ENCODE data around the gene SLC12A5.

Gene SLC12A5

DNA sequence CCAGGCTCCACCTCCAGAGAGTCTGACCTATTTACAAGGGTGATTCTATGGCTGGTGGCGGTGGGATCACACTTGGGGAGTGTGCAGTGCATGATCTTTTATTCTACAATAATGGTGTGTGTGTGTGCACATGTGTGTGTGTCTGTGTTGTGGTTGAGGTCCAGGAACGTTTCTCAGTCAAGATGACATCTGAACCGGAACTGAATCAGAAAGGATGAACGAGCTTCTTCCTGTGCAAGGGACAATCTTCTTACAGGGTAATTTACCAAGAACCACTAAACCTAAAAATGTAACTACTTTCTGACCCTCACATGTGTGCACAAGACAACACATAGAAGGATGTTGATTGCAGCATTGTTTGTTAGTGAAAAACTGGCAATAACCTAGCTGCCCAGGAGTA, 11.7 kb upstream of the SLC12A5 start:
- no peaks in the 10 kb centered on the region for H3K36me3 ChIP-seq (ENCODE audit: control insufficient read depth, insufficient read depth, low read length)
- no peaks in the 10 kb centered on the region for H3K9me3 ChIP-seq (ENCODE audit: control insufficient read depth, low read length)
- peaks cover 6% of the 10 kb centered on the region for H3K4me1 ChIP-seq (ENCODE audit: control insufficient read depth, insufficient read depth, low read length, poor library complexity, severe bottlenecking)
- H3K4me3 ChIP-seq (ENCODE audit: extremely low read depth, insufficient read depth, low read length, poor library complexity, severe bottlenecking) = no peak overlapping the region
- WGBS, 2 experiments (ENCODE audit: insufficient coverage in 2 of 2) = 100% methylated on average over 1 of the region's 4 CpGs; no CpG with 5 or more reads in 1 of the 2 experiments
- H3K27ac ChIP-seq (ENCODE audit: low read depth, low read length, severe bottlenecking) = no peak overlapping the region

DNA sequence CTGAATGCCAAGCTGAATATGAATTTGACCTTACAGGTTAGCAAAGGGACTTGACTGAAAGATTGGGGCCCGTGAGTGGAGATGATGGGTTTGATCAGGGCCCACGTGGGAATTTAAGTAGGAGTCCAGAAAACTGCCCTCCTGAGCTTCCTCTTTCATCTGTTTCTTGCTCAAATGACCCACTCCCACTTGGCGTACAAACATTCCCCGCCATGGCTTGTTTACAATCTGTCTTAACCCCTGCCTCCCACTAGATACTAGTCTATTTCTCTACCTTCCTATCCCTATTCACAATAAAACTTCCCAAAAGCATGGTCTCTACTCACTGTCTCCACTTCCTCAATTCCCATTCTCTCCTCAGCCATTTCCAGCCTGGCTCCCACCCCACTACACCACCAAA, 10.9 kb upstream of the SLC12A5 start:
- no peaks in the 10 kb centered on the region for H3K36me3 ChIP-seq (ENCODE audit: control insufficient read depth, insufficient read depth, low read length)
- no peaks in the 10 kb centered on the region for H3K9me3 ChIP-seq (ENCODE audit: control insufficient read depth, low read length)
- no peak overlapping the region for H3K4me3 ChIP-seq (ENCODE audit: extremely low read depth, insufficient read depth, low read length, poor library complexity, severe bottlenecking)
- peaks cover 6% of the 10 kb centered on the region for H3K4me1 ChIP-seq (ENCODE audit: control insufficient read depth, insufficient read depth, low read length, poor library complexity, severe bottlenecking)
- 89 to 98% methylated on average over 2 to 4 of the region's 4 CpGs for WGBS, 2 experiments (ENCODE audit: insufficient coverage in 2 of 2)
- no peak overlapping the region for H3K27ac ChIP-seq (ENCODE audit: low read depth, low read length, severe bottlenecking)

DNA sequence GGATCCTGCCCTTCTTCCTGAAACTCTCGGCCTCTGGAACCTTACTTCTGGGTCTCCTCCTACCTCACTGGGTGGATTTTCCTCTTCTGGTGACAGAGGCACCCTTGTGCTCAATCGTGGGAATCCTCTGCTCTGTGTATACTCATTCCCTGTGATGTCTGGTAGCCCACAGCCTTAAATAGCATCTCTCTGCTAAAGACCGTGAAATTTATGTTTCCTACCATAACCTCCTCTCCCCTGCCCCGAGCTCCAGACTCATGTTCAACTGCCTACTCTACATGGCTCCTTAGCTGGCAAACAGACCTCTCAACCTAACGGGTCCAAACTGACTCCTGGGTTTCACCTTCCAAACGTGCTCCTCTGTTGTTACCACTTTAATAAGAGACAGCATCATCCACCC, 10.4 kb upstream of the SLC12A5 start:
- H3K9me3 ChIP-seq (ENCODE audit: control insufficient read depth, low read length) = no peaks in the 10 kb centered on the region
- no peaks in the 10 kb centered on the region for H3K36me3 ChIP-seq (ENCODE audit: control insufficient read depth, insufficient read depth, low read length)
- no peak overlapping the region for H3K4me3 ChIP-seq (ENCODE audit: extremely low read depth, insufficient read depth, low read length, poor library complexity, severe bottlenecking)
- H3K27ac ChIP-seq (ENCODE audit: low read depth, low read length, severe bottlenecking) = no peak overlapping the region
- 81 to 84% methylated on average over 6 of the region's 6 CpGs for whole genome bisulfite sequencing, 2 experiments (ENCODE audit: insufficient coverage in 2 of 2)
- H3K4me1 ChIP-seq (ENCODE audit: control insufficient read depth, insufficient read depth, low read length, poor library complexity, severe bottlenecking) = peaks cover 4% of the 10 kb centered on the region

- Histone ChIP-seq H3K4me1 (ENCODE audit: control insufficient read depth, insufficient read depth, low read length, poor library complexity, severe bottlenecking) (peaks cover 4% of the 10 kb centered on the region), H3K27ac (ENCODE audit: low read depth, low read length, severe bottlenecking) (no peak overlapping the region), H3K4me3 (ENCODE audit: extremely low read depth, insufficient read depth, low read length, poor library complexity, severe bottlenecking) (no peak overlapping the region), H3K36me3 (ENCODE audit: control insufficient read depth, insufficient read depth, low read length) (no peaks in the 10 kb centered on the region), H3K9me3 (ENCODE audit: control insufficient read depth, low read length) (no peaks in the 10 kb centered on the region)
- 94 to 100% methylated on average over 3 to 4 of the region's 4 CpGs for WGBS, 2 experiments (ENCODE audit: insufficient coverage in 2 of 2)
Measured at GRCh38 chr20:46020555-46020954, 8.5 kb upstream of the SLC12A5 start.

DNA sequence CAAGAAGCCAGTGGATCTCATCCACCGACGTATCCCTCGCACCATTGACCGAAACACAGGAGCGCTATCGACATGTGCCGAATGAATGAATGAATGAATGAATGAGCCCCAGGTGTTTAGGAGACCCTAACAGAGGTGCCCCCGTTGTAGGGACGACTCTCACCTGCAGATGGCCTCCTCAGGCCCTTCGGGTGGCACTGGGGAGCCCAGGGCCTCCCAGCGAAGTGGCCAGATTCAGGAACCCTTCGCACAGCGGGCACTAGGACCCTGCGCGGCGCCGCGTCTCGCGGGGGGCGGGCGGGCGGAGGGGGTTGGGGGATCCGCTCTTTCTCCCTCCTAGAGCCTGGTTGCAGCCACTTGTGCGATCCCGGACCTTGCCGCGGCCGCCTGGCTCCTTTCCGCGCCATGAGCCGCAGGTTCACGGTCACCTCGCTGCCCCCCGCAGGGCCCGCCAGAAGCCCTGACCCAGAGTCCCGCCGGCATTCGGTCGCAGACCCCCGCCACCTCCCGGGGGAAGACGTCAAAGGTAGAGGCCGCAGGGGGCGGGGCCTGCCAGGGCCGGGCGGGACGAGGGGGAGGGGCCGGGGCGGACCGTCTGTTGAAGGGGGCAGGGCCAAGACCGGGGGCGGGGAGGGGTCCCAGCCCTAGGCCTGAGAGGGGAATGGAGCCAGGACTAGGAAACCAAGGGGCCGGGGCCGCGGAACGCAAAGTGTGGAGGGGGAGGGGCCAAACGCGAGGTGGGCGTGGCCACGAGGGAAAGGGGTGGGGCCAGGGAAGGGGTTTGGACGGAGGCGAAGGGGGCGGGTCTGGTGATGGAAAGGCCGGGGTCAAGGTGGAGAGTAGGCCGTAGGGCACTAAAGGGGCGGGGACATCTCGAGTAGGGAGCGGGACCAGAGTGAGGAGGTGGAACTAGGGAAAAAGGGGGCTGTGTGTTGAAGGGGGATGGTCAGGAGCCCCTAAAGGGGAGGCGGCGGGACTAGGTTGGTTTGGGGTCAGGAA, 7.4 kb upstream of the SLC12A5 start:
- H3K4me3 ChIP-seq (ENCODE audit: extremely low read depth, insufficient read depth, low read length, poor library complexity, severe bottlenecking) = peak overlapping the region; percentile 64
- no peaks in the 10 kb centered on the region for H3K9me3 ChIP-seq (ENCODE audit: control insufficient read depth, low read length)
- WGBS, 2 experiments (ENCODE audit: insufficient coverage in 2 of 2) = 8 to 10% methylated on average over 47 to 53 of the region's 71 CpGs
- H3K27ac ChIP-seq (ENCODE audit: low read depth, low read length, severe bottlenecking) = peak overlapping the region; percentile 45
- H3K4me1 ChIP-seq (ENCODE audit: control insufficient read depth, insufficient read depth, low read length, poor library complexity, severe bottlenecking) = peaks cover 4% of the 10 kb centered on the region
- no peaks in the 10 kb centered on the region for H3K36me3 ChIP-seq (ENCODE audit: control insufficient read depth, insufficient read depth, low read length)

DNA sequence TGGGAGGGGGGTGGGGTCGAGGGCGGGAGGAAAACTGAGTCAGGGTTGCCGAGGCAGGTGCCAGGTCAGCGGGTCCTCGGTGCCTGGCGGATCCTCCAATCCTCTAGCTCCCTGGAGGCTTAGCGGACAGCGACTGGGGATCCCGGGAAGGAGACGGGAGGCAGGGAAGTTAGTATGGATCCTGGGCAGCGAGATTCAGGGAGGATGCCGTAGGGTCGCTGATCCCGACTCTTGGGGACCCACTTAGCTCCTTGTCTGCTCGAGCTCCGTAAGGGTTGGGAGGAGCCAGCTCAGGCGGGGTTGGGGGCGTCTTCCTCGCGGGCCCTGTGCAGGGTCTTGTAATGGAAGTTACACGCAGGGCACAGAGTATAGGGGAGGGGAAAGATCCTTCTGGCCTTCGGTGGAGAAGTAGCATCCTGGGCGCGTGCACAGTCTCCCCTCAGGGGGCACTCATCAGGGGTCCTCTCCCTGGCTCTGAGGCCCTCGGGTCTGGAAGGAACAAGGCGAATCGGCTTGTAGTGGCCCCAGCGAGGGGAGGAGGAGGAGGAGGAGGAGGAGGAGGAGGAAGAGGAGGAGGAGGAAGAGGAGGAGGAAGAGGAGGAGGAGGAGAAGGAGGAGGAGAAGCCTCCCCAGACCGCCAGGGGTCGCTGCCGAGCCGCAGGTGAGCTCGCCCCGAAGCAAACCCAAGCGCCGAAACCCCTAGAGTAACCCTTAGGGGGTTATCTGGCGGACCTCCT, 6.4 kb upstream of the SLC12A5 start:
- H3K4me1 ChIP-seq (ENCODE audit: control insufficient read depth, insufficient read depth, low read length, poor library complexity, severe bottlenecking) = peaks cover 4% of the 10 kb centered on the region
- WGBS, 2 experiments (ENCODE audit: insufficient coverage in 2 of 2) = 3% methylated on average over 19 to 29 of the region's 37 CpGs
- H3K27ac ChIP-seq (ENCODE audit: low read depth, low read length, severe bottlenecking) = no peak overlapping the region
- H3K9me3 ChIP-seq (ENCODE audit: control insufficient read depth, low read length) = no peaks in the 10 kb centered on the region
- H3K4me3 ChIP-seq (ENCODE audit: extremely low read depth, insufficient read depth, low read length, poor library complexity, severe bottlenecking) = peak overlapping the region; percentile 64
- H3K36me3 ChIP-seq (ENCODE audit: control insufficient read depth, insufficient read depth, low read length) = no peaks in the 10 kb centered on the region

GRCh38 chr20:46023148-46023484, 5.9 kb upstream of the SLC12A5 start:
- Histone ChIP-seq H3K27ac (ENCODE audit: low read depth, low read length, severe bottlenecking) (no peak overlapping the region), H3K4me1 (ENCODE audit: control insufficient read depth, insufficient read depth, low read length, poor library complexity, severe bottlenecking) (peaks cover 4% of the 10 kb centered on the region), H3K4me3 (ENCODE audit: extremely low read depth, insufficient read depth, low read length, poor library complexity, severe bottlenecking) (no peak overlapping the region), H3K9me3 (ENCODE audit: control insufficient read depth, low read length) (no peaks in the 10 kb centered on the region), H3K36me3 (ENCODE audit: control insufficient read depth, insufficient read depth, low read length) (no peaks in the 10 kb centered on the region)
- WGBS, 2 experiments (ENCODE audit: insufficient coverage in 2 of 2) = 33 to 39% methylated on average over 8 of the region's 8 CpGs

GRCh38 chr20:46023999-46024398, 5.0 kb upstream of the SLC12A5 start:
- no peak overlapping the region for H3K27ac ChIP-seq (ENCODE audit: low read depth, low read length, severe bottlenecking)
- no peaks in the 10 kb centered on the region for H3K36me3 ChIP-seq (ENCODE audit: control insufficient read depth, insufficient read depth, low read length)
- H3K9me3 ChIP-seq (ENCODE audit: control insufficient read depth, low read length) = no peaks in the 10 kb centered on the region
- peaks cover 5% of the 10 kb centered on the region for H3K4me1 ChIP-seq (ENCODE audit: control insufficient read depth, insufficient read depth, low read length, poor library complexity, severe bottlenecking)
- WGBS, 2 experiments (ENCODE audit: insufficient coverage in 2 of 2) = 75% methylated on average over 1 of the region's 4 CpGs; no CpG with 5 or more reads in 1 of the 2 experiments
- no peak overlapping the region for H3K4me3 ChIP-seq (ENCODE audit: extremely low read depth, insufficient read depth, low read length, poor library complexity, severe bottlenecking)

DNA sequence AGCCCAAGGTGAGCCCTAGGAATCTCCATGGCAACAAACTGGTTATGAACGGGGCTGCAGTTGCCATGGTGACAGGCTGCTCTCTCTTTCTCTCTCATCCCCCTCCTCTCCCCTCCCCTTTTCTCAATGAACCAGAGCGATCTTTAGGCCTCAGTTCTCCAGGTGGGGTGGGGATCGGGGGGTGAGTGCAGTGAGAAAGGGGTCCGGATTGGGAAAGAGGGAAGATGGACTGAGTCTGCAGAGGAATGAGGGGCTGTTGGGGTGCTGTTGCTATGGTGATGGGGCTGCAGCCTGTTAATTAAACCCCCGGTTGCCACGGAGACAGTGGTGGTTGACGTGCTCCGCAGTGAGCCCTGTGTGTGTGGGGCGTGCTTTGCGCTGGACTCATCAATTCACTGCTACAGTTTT, 3.6 kb upstream of the SLC12A5 start:
- Histone ChIP-seq H3K4me1 (ENCODE audit: control insufficient read depth, insufficient read depth, low read length, poor library complexity, severe bottlenecking) (peaks cover 12% of the 10 kb centered on the region), H3K36me3 (ENCODE audit: control insufficient read depth, insufficient read depth, low read length) (no peaks in the 10 kb centered on the region), H3K4me3 (ENCODE audit: extremely low read depth, insufficient read depth, low read length, poor library complexity, severe bottlenecking) (no peak overlapping the region), H3K27ac (ENCODE audit: low read depth, low read length, severe bottlenecking) (no peak overlapping the region), H3K9me3 (ENCODE audit: control insufficient read depth, low read length) (no peaks in the 10 kb centered on the region)
- WGBS, 2 experiments (ENCODE audit: insufficient coverage in 2 of 2) = 77 to 82% methylated on average over 8 to 9 of the region's 10 CpGs

DNA sequence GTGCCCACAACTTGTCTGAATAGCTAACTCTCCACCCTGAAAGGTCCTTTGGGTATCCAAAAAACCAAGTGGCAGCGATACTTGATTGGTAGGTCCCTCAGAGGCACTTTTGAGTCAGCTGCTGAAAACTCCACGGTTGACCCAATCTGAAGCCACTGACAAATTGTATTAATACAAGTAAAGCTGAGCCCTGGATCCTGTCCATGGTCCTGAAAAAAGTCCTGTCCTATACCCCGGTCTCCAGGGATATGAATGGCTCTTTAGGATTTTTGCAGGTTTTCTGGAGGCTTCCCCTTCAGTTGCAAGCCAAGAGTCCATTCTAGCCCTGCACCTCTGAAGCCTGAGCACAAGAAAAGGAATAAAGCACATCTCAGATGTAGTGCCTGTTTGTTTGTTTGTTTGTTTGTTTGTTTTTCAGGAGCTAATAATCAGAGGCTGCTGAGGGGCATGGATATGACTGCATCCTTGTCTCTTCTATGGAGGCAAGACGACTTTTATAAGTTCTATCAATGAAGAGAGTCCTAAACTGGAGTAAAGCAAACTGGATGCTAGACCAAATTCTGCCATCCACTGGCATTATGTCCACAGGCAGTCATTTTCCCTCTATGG, 1.7 kb upstream of the SLC12A5 start:
- peaks cover 8% of the 10 kb centered on the region for H3K4me1 ChIP-seq (ENCODE audit: control insufficient read depth, insufficient read depth, low read length, poor library complexity, severe bottlenecking)
- H3K36me3 ChIP-seq (ENCODE audit: control insufficient read depth, insufficient read depth, low read length) = no peaks in the 10 kb centered on the region
- H3K27ac ChIP-seq (ENCODE audit: low read depth, low read length, severe bottlenecking) = no peak overlapping the region
- no peak overlapping the region for H3K4me3 ChIP-seq (ENCODE audit: extremely low read depth, insufficient read depth, low read length, poor library complexity, severe bottlenecking)
- H3K9me3 ChIP-seq (ENCODE audit: control insufficient read depth, low read length) = no peaks in the 10 kb centered on the region
- 19 to 27% methylated on average over 3 to 4 of the region's 4 CpGs for WGBS, 2 experiments (ENCODE audit: insufficient coverage in 2 of 2)

All from mesodermal cell (in vitro differentiated cells).